Limb (tissue), 2 donors: ENCODE results near the gene NPM1.
A peak's percentile ranks its signal among the peaks of the same experiment; 100 is the strongest.
"Not testable (repeated sequence)": the region's sequence is repeated elsewhere in the genome, so short reads cannot be mapped to it uniquely, and the experiment has no call there.

Experiments used
- DNase-seq, 2 donors: peaks; one replicate each; pipeline ENCODE4 v3.0.0-alpha.2; 2016; ENCODE audit errors: extremely low spot score in 2 of 2

The NPM1 gene

DNA sequence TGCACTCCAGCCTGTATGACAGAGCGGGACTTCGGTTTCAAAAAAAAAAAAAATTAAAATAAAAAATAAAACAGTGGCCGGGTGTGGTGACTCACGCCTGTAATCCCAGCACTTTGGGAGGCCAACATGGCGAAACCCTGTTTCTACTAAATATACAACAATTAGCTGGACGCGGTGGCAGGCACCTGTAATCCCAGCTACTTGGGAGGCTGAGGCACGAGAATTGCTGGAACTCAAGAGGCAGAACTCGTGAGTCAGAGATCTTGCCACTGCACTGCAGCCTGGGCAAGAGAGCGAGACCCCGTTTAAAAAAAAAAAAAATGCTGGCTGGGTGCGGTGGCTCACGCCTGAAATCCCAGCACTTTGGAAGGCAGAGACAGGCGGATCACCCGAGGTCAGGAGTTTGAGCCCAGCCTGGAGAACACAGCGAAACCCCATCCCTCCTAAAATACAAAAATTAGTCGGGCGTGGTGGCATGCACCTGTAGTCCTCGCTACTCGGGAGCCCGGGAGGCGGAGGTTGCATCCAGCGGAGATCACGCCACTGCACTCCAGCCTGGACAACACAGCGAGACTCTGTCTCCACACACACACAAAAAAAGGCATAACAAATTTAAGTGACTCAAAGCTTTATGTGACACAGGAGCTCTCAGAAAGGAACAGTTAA lies 1.5 kb upstream of the NPM1 start:
- DNase-seq: no peak

DNA sequence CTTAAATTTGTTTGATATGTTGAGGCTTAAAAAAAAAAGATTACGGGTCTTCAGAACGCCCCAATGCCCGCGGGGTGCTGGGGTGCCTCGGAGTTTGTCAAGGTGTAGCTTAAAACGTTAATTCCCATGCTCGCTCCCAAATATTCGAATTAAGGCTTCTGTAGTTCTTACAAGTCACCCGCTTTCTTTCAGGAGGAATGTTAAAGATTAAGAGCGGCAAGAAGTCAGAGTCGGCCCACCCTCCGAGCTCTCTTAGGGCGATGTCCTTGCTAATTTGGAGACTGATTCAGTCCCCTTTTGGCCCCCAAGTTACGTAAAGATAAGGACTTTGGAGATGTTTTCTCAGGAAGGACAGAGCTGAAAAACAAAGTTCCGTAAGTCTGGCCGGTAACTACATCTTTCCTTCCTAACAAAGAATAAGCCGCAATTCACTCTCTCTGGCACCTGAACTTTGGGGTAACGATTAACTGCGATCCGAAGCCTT lies 746 bp upstream of the NPM1 start:
- DNase-seq: no peak

DNA sequence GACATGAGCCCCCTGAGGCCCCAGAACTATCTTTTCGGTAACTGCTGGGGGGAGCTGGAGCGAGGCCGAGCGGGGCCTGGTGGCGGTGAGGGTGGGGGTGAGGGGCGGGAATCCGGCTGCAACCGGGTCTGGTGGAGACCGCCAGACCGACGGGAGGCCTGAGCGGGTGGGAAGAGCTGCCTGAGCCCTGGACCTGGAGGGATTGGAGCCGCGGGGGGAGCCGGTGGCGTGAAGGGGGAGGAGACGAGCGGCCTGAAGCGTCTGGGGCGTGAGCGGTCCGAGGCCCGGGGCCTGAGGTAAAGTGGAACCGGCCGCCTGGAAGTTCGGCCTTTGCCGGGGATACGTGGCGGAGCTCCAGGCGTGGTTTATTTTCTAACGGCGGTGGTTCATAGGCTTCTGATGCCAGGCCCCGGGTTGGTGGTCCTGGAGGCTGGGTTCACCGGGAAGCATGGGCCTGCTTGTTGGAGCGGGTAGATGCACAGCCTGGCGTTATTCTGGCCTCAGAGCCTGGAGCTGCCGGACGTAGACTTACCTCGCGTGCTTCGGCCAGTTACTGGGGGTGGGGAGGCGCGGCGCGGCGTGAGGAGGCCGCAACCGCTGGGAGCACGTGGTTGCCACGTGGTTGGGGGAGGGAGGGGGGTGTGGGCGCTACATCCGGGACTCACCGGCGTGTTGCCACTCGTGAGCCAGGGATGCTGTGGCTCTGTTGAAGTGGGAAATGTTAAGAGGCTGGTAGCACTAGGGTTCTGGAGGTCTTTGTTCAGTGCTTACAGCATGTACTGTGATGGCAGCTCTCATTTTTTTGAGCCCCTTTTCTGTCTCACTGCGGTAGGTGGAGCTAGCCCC lies 544 bp downstream of the NPM1 start:
- DNase-seq: peak; percentile 47 to 92

DNA sequence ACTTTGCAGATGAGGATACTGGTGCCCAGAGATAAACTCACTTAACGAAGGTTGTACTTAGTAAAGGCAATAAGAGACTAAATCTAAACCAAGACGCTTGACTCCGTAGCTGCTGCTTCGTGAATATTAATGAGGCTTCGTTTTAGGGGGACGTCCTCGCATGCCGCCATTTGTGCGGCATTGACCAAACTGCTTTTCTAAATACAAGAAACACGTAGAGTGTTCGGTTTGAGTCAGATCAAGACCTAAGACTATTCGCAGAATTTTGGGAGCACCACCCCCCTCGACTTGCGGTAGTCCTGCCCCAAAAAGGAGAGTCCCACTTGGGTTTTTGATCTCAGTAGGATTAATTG lies 1.1 kb downstream of the NPM1 start:
- no peak for DNase-seq

DNA sequence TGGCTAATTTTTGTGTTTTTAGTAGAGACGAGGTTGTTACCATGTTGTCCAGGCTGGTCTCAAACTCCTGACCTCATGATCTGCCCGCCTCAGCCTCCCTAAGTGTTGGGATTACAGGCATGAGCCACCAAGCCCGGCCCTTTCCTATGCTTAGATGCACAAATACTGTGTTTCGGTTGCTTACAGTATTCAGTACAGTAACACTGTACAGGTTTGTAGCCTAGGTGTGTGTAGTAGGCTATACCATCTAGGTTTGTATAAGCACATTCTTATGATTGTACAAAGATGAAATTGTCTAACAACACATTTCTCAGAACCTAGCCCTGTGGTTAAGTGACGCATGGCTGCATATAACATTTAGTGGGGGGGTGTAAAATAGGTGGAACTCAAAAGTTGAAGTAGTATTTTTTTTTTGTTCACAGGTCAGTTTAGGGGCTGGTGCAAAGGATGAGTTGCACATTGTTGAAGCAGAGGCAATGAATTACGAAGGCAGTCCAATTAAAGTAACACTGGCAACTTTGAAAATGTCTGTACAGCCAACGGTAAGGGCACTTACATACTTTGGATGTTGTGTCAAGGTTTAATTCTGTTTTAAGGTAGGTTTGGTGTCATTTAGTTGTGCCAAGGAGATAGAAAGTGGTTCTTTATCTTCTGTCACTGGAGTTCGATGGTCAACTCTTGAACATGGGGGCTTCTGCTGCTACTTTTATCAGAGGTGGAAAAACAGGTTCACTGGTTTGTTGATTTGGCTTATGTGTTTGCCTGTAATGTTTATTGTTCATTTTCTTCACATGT lies 3.4 kb downstream of the NPM1 start:
- no peak for DNase-seq

DNA sequence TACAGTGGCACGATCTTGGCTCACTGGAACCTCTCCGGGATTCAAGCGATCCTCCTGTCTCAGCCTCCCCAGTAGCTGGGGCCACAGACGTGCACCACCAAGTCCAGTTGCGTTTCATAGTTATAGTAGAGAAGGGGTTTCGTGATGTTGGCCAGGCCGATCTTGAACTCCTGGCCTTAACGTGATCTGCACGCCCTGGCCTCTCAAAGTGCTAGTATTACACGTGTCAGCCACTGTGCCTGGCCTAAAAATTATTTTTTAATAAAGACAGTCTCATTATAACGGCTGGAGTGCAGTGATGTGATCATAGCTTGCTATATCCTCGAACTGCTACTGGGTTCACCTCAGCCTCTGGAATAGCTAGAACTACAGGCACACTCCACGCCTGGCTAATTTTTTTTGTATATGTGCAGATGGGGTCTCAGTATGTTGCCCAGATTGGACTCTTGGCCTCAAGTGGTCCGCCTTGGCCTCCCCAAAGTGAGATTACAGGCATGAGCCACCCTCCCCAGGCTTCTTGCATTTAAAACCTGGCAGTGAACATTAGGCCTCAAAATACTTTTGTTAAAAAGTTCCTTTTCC lies 4.4 kb downstream of the NPM1 start:
- no peak for DNase-seq

DNA sequence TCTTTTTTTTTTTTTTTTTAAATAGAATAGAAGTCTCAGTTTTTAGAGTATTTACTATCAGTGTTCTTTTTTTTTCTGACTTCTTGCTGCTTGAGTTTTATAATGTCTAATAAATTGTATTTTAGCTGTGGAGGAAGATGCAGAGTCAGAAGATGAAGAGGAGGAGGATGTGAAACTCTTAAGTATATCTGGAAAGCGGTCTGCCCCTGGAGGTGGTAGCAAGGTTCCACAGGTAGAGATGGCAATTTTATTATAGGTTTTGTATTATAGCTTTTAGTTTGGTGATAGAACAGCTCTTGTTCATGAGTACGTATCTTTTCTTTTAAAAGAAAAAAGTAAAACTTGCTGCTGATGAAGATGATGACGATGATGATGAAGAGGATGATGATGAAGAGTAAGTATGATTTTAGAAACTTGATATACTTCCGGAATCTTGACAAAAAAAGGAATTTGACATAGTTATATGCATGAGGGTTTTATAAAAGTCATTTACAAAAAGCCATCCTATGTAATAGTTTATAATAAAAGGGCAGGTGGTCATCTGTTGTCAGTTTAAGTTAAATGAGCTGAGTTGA lies 5.0 kb downstream of the NPM1 start:
- DNase-seq: no peak

DNA sequence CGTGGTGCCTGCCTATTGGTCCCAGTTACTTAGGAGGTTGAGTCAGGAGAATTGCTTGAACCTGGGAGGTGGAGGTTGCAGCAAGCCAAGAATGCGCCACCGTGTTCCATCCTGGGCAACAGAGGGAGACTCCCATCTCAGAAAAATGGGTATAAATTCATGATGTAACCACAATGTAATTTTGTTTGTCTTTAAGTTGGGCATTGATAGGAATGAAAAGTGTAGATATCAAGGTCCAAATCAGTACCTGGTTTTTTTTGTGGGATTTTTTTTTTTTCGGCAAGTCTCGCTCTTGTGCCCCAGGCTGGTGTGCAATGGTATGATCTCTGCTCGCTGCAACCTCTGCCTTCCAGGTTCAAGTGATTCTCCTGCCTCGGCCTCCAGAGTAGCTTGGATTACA lies 7.4 kb downstream of the NPM1 start:
- no peak for DNase-seq

DNA sequence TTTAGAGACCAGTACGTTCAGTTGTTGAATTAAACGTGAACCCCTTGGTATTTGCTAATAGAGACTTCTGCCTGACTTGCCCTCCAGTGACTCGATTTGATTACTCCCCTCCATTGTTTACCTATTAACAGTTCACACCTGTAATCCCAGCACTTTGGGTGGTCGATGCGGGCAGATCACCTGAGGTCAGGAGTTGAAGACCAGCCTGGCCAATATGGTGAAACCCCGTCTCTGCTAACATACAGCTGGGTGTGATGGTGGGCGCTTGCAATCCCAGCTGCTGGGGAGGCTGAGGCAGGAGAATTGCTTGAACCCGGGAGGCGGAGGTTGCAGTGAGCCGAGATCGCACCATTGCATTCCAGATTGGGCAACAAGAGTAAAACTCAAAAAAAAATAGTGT lies 8.9 kb downstream of the NPM1 start:
- DNase-seq: not testable (repeated sequence)

DNA sequence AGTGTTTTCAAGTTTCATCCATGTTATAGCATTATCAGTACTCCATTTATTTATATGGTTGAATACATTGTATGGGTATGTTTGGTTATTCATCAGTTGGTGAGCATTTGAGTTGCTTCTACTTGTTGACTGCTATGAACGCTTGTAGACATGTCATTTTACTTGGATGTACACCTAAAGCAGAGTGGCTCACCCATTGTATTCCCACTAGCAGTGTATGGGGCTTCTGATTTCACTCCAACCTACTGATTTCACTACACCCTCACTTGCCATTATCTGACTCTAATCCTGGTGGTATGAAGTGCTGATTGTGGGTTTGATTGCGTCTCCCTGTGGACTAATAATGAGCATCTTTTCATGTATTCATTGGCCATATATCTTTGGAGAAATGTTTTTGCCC lies 9.5 kb downstream of the NPM1 start:
- DNase-seq: no peak

DNA sequence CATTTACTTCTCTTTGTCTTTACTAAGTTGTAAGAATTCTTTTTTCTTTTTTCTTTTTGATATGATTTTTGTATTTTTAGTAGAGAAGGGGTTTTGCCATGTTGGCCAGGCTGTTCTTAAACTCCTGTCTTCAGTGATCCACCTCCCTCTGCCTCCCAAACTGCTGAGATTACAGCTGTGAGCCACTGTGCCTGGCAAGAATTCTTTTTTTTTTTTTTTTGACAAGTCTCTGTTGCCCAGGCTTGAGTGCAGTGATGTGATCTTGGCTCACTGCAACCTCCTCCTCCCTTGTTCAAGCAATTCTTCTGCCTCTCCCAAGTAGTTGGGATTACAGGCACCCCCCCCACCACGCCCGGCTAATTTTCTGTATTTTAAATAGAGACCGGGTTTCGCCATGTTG lies 9.9 kb downstream of the NPM1 start:
- DNase-seq: no peak

DNA sequence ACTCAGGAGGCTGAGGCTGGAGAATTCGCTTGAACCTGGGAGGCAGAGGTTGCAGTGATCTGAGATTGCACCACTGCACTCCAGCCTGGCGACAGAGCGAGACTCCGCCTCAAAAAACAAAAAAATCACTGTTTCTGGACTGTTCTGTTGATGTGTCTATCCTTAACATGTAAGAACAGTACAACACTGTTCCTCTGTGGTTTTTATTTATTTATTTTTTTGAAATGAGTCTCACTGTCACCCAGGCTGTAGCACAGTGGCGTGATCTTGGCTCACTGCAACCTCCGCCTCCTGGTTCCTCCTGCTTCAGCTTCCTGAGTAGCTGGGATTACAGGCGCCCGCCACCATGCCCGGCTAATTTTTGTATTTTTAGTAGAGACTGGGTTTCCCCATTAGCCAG lies 11.0 kb downstream of the NPM1 start:
- not testable (repeated sequence) for DNase-seq

DNA sequence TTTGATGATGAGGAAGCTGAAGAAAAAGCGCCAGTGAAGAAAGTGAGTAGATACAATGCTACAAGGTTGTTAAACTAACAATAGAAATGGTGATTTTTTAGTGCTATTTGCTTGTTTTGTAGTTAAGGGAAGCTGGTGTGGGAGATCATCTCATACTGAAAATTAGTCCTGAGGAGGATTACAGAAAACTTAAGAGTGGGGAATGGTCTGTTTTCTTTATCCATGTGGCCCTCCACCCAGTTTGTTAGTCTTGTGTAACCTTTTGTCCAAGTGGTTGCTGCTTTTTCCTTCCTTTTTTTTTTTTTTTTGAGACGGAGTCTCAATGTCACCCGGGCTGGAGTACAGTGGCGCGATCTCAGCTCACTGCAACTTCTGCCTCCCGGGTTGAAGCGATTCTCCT lies 12.5 kb downstream of the NPM1 start:
- DNase-seq: no peak

DNA sequence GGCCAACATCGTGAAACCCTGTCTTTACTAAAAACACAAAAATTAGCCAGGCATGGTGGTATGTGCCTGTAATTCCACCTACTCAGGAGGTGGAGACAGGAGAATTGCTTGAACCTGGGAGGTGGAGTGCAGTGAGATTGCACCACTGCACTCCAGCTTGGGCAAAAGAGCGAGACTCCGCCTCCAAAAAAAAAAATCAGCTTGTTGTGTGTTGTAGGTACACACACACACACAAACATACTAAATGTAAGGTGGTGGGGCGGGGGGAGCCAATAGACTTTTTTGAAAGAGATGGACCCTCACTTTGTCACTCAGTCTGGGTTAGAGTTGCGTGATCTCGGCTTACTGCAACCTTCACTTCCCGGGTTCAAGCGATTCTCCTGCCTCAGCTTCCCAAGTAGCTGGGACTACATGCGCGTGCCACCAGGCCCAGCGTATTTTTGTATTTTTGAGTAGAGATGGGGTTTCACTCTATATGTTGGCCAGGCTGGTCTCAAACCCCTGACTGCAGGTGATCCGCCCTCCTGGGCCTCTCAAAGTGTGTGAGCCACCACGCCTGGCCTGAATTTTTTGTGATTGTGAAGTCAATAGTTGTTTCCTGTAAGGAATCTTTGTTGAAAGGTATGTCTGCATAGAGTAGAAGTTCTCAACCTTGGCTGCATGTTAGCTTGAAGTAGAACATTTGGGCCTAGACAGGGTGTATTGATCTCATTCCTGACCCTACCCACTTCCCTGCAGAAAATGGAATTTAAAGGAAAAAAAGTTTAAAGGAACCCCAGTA lies 13.7 kb downstream of the NPM1 start:
- DNase-seq: no peak

DNA sequence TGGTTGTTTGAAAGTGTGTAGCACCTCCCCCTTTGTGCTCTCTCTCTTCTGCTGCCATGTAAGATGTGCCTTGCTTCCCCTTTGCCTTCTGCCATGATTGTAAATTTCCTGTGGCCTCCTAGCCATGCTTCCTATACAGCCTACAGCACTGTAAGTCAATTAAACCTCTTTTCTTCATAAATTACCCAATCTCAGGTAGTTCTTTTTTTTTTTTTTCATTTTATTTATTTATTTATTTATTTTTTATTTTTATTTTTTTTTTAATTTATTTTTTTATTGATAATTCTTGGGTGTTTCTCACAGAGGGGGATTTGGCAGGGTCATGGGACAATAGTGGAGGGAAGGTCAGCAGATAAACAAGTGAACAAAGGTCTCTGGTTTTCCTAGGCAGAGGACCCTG lies 15.1 kb downstream of the NPM1 start:
- not testable (repeated sequence) for DNase-seq

DNA sequence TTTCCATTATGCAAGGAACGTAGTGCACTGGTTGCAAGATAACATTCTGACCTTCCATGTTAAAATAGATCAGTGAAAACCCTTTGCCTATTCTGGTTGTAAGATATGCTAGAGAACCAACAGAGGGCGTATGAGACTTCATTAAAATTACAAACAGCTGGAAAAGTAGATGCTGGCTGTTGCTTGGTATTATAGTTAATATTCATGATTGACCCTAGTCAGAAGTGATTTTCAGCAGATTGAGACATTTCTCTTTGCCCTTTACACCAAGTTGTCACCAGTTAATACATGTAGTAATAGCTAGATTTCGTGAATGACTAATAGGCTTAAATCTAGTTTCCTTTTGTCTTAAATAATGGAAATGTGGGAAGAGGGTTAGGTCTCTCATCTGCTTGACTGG lies 18.0 kb downstream of the NPM1 start:
- no peak for DNase-seq

DNA sequence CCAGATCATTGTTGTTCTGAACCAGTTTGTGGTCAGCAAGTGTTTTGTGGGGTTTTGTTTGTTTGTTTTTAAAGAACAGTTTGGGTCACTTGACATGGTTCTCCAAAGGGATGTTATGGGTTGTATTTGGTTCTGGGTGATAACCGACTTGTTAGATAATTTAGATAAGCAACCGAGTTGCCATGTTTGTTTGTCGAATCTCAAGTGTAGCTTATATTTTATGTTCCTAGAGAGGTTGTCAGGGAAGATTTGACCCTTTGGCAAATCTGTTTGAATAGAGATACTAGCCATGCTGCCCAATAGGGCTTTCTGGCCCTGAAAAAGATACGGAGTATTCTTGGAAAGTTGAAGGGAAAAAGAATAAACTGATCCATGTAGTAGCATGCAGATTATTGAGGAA lies 19.6 kb downstream of the NPM1 start:
- DNase-seq: no peak

DNA sequence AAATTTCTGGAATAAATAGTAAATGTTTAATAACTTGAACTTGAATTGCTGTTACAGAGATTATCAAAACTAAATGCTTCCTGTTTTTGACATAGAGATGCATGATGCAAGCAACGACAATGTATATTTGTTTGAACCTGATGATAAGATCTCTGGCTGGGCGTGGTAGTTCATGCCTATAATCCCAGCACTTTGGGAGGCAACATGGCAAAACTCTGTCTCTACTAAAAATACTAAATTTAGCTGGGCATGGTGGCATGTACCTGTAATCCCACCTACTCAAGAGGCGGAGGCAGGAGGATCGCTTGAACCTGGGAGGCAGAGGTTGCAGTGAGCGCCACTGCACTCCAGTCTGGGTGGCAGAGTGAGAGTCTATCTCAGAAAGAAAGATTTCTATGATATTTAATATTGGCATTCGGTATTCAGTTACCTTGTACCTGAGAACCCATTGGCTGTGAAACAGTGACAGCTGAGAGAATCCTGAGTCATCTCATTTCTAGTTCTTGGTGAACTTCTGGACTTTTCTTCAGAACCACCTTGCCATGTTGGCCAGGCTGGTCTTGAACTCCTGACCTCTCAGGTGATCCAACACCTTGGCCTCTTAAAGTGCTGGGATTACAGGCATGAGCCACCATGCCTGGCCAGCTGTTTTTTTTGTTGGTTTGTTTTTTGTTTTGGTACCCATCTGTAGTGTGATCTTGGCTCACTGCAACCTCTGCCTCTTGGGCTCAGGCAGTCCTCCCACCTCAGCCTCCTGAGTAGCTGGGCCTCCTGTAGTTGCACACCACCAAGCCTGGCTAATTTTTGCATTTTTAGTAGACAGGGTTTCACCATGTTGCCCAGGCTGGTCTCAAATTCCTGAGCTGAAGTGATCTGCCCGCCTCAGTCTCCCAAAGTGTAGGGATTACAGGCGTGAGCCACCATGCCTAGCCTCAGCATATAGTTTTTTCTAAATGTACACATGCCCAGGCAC lies 21.8 kb downstream of the NPM1 start:
- DNase-seq: no peak

DNA sequence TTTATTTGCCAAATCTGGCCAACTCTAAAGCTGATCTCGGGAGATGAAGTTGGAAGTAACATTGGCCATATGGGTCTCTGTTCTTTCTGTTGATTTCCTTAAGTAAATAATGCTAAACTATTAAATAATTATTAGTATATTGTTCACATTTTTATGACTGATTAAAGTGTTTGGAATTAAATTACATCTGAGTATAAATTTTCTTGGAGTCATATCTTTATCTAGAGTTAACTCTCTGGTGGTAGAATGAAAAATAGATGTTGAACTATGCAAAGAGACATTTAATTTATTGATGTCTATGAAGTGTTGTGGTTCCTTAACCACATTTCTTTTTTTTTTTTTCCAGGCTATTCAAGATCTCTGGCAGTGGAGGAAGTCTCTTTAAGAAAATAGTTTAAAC lies 22.5 kb downstream of the NPM1 start:
- DNase-seq: no peak

DNA sequence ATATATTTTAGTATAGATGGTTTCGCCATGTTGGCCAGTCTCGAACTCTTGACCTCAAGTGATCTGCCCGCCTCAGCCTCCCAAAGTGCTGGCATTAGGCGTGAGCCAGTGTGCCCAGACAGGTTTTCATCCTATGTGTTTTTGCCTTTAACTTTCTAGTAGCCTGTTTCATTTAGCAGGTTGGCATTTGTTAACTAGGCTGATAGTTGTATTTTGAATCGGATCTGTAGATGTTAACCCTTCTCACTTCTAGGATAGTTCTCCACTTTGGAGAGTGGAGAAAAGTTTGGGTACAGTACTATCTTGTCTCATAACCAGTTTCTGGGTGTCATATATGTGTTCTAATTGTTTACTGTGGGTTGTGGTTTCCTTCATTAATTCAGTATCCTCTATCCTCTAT lies 24.5 kb downstream of the NPM1 start:
- no peak for DNase-seq
